KBM-7 (cell line): Measurements from ENCODE around the gene ZGRF1.
A peak's percentile ranks its signal among the peaks of the same experiment; 100 is the strongest.
"Not testable (repeated sequence)": the region's sequence is repeated elsewhere in the genome, so short reads cannot be mapped to it uniquely, and the experiment has no call there.

ENCODE experiments used
- DNase-seq: peaks from one replicate; pipeline ENCODE4 v3.0.0-alpha.2; 2015
- in situ Hi-C: fragments of 300-500 bp; cut with MboI; formaldehyde crosslinking; loops from 2 replicates; pipeline ENCODE4 v1.14.3; 2020; ENCODE audit warnings: low sequenced_read_pairs, low pct_unique_long_range_greater_than_20kb, mixed read lengths

ZGRF1 gene

GRCh38 chr4:112564706-112565270, 71.9 kb downstream of the ZGRF1 start:
- in situ Hi-C loops: no loop called here
- DNase-seq: no peak

DNA sequence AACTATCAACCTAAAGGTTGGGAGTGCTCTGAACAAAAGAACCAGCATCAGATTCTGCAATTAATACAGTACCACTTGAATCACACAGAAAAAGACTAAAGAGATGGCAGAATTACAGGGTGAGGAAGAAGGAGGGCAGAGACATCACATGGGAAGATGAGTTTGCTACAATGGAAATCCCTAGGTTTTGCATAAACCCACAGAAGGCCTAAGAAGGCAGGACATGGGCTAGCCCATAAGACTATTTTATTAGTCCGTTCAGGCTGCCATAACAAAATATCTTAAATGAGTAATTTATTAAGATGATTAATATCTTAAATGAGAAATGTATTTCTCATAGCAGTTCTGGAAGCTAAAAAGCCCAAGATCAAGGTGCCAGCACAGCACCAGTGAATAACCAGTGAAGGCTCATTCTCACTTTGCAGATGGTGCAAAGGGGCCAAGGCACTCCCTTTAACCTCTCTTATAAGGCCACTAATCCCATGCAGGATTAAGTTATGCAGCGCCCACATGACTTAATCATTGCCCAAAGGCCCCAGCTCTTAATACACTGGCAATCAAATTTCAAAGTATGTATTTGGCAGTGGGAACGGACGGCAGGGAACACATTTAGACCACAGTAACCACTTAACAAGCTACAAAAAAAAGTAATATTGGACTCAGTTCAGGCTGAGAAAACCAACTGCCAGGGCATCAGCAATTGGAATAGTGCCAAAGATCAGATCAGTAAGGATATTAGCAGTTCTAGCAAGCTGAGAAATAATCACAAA, 73.1 kb downstream of the ZGRF1 start:
- no peak for DNase-seq

GRCh38 chr4:112562254-112562879, 74.3 kb downstream of the ZGRF1 start:
- in situ Hi-C loops: no loop called here
- no peak for DNase-seq

More for the DNA sequence above, 73.1 kb downstream of the ZGRF1 start:
- in situ Hi-C loops: no loop called here

GRCh38 chr4:112560084-112560483, 76.6 kb downstream of the ZGRF1 start:
- DNase-seq: peak; percentile 57

GRCh38 chr4:112559053-112559452, 77.7 kb downstream of the ZGRF1 start:
- no peak for DNase-seq
- in situ Hi-C loops: no loop called here

More at GRCh38 chr4:112560084-112560483, 76.6 kb downstream of the ZGRF1 start:
- in situ Hi-C loops: no loop called here

DNA sequence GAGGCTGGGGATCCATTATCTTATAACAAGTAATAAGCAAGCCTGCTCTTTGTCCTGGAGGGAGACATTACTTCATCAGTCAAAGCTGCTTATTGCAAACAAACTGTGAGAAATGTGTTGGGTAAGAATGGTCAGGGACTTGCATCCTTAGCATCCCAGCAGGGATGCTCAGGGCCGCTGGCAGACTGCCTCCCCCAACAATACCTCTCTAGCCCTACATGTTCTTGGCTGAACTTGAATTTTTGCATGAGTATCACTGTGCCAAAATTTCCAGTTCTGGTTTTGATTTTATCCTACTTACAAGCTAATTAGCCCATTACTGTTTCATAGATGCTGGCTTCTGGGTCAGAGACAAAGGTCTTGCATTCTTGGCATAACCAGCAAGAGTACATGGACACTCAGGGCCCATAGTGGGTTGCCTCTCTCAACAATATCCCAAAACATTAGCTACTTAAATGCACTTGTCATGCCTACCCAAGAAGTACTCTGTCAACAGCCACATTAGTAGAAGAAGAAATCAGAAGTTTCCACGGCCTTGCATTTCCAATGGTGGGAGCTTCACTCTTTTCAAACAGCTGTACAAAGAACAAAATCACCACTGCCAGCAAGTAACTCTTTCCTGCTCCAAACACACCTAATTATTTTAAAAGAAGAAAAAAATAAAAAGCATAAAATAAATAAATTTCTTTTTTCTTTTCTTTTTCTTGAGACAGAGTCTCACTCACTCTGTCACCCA, 78.9 kb downstream of the ZGRF1 start:
- DNase-seq: no peak
- in situ Hi-C loops: no loop called here

GRCh38 chr4:112554271-112554670, 82.4 kb downstream of the ZGRF1 start:
- in situ Hi-C loops, DNase-seq: not testable (repeated sequence)

DNA sequence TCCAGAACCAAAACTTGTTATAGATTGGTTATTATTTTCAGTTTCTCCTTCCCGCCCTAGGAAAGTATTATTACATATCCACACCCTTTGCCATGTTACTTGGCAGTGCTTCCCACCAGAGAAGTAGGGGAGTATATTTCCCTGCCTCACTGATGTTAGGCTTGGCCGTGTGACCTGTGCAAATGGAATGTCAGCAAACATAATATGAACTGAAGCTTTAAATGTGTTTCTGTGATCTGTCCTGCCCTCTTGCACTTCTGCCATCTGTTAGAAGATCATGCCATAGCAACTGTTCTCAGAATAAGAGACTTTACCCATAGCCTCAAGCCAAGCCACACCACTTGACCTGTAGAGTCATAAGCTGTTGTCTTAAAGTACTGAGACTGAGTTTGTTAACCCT, 84.0 kb downstream of the ZGRF1 start:
- in situ Hi-C loops: no loop called here

GRCh38 chr4:112550728-112551127, 86.0 kb downstream of the ZGRF1 start:
- in situ Hi-C loops: no loop called here
- no peak for DNase-seq

More for the DNA sequence above, 84.0 kb downstream of the ZGRF1 start:
- DNase-seq: no peak

DNA sequence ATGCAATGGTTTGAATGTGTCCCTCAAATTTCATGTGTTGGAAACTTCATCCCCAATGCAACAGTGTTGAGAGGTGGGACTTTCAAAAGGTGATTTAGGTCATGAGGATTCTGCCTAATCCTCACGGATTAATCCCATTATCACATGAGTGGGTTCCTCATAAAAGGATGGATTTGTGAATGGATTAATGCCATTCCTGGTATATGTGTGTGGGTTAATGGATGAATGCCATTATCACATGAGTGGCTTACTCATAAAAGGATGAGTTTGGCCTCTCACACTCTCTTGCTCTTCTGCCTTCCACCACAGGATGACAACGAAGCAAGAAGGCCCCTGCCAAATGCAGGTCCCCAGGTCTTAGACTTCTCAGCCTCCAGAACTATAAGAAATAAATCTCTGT, 90.2 kb downstream of the ZGRF1 start:
- in situ Hi-C loops: loop anchor here (25.0 kb wide), 1 partner anchor 459 kb away; no protein-coding TSS in a partner anchor
- DNase-seq: no peak

DNA sequence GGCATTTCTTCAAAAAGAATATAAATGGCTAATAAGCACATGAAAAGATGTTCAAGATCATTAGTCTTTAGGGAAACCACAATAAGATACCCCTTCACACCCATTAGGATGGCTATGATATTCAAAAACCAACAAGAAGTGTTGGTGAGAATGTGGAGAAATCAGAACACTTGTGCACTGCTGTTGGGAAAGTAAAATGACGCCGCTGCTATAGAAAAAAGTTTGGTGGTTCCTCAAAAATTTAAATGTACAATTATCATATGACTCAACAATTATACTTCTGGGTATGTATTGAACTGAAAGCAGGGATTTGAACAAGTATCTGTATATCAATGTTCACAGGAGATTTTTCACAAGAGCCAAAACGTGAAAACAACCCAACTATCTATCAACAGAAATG, 91.4 kb downstream of the ZGRF1 start:
- in situ Hi-C loops: loop anchor here (25.0 kb wide), 1 partner anchor 458 kb away; no protein-coding TSS in a partner anchor
- DNase-seq: no peak

- DNase-seq: no peak
- in situ Hi-C loops: loop anchor here (25.0 kb wide), 1 partner anchor 453 kb away; no protein-coding TSS in a partner anchor
These were observed 96.0 kb downstream of the ZGRF1 start for GRCh38 chr4:112540695-112541094.

DNA sequence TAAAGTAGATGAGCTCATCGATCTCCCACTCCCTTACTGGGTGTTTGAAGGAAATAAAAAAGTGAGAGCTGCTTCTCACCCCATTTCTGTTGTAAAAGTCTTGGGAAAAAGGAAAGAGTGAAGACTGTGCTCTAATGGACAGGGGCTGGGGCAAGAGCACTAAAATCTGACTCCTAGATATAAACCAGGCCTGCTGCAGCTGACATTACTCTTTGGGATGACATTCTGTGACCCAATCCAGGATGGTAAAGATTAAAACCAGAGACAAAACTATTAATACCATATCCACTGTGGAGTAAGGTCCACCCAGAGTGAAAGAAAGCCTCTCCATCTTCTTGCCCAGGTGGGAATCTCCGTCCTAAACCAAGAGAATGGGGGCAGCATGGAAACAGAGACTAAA, 100.6 kb downstream of the ZGRF1 start:
- in situ Hi-C loops: loop anchor here (25.0 kb wide), 1 partner anchor 449 kb away; no protein-coding TSS in a partner anchor
- no peak for DNase-seq

GRCh38 chr4:112532267-112532666, 104.4 kb downstream of the ZGRF1 start:
- in situ Hi-C loops: loop anchor here (25.0 kb wide), 1 partner anchor 445 kb away; no protein-coding TSS in a partner anchor
- DNase-seq: no peak

DNA sequence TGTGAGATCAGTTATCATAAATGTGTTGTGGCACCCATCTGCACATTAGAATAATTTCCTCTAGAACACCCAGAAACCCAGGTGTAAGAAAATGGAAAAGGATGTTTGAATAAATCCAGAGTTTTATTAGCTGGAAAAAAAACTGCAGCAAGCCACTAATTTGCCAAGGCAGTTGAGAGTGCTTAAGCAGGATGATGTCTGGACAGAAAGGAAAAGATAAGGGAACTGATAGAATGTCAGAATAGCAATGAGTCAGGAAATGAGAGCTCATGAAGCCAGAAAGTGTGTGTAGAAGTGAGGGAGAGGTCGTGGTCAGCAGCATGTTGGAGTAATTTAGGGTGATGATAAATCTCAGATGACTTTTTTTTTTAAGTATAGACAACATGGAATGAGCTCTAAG, 105.6 kb downstream of the ZGRF1 start:
- DNase-seq: no peak
- in situ Hi-C loops: loop anchor here (25.0 kb wide), 1 partner anchor 444 kb away; no protein-coding TSS in a partner anchor

DNA sequence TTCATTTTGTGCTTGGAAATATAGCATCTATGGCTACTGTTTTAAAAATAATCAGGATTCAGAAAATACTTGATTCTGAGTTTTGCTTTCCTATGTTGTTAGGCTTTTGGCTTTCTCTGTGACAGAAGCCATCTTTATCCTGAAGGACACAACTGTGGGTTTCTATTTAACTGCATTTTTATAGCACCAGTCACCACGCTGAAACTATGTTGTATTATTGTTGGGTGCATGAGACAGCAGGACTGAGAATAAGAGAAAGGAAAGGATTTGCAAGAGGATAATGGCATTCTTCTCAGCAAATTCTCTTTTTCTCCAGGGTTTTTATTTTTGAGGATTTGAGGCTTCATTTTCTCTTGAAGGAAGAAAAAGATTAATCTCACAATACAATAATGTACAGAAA, 110.6 kb downstream of the ZGRF1 start:
- no peak for DNase-seq
- in situ Hi-C loops: loop anchor here (25.0 kb wide), 1 partner anchor 439 kb away; no protein-coding TSS in a partner anchor

DNA sequence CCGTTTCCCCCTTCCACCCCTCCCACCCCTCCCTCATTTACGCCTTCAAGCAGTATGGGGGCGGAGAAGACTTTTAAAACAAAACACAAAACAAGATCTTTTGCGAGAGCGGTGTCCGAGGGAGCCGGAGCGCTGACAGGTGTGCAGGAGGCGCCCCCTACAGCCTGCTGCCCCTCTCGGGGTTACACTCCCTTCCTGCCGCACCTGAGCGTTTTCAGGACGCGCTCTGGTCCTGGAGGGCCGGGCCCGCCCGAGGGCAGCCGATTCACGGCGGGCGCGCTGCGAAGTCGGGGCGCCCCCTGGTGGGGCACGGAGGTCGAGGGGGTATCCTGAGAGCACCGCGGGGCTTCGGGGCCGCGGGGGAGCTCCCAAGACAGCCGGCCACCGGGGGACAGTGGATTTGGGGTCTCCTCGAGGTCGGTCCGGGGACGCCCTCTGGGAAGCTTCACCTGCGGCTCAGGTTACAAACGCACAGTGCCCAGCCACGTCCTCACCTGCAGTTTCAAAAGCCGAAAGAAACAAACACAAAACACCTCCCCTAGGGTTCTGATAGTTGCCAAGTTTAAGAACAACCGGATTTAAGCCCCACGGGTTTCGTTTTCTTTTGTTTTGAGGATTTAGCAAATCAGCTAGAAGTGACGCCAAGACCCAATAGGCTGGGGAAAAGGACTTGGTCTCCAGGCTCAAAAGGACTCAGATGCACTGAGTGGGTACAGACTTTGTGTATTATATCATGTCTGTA, 112.8 kb downstream of the ZGRF1 start:
- peak; percentile 81 for DNase-seq
- in situ Hi-C loops: loop anchor here (25.0 kb wide), 1 partner anchor 187 kb away; no protein-coding TSS in a partner anchor

DNA sequence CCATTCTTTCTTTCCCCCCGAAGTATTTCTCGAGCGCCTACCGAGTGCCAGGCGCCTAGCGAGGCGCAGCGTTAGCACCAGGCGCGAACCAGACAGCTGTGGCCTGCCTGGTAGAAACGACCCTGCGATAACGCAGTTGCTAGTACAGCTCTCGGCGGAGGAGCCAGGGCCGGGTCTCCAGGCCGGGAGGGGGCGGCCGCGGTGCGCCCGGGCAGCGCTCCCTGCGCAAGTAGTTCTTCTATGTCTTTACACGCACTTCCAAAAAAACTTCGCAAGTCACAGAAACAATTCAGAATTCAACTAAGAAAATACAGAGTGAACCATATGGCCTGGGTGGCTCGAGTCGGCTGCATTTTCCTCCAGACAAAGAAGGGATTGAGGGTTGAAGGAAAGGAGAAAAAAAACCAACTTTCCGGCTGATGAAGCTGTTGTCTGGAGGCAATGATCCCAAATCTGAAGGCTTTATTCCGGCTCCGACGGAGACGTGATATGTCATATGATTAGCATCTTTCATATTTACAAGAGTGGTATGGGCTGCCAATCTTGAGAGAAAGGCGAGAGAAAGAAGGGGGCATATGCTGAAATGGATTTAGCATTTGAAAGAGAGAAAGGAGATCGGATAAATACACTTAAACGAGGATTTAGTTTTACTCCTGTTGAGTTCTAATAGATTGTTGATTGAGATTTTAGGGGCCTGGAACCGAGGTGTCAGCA, 113.5 kb downstream of the ZGRF1 start:
- DNase-seq: peak; percentile 79
- in situ Hi-C loops: loop anchor here (25.0 kb wide), 1 partner anchor 186 kb away; no protein-coding TSS in a partner anchor
